ENCODE measurements around the gene MYOM1. TPM values are rescaled to one million over a fixed set of nuclear protein-coding genes. Genes with fewer than 3 reads are reported as not detected.
A peak's percentile ranks its signal among the peaks of the same experiment; 100 is the strongest.
"Not testable (repeated sequence)": the region's sequence is repeated elsewhere in the genome, so short reads cannot be mapped to it uniquely, and the experiment has no call there.

MYOM1 gene
- total RNA-seq, 1 experiment from 2014 or later = 0.26 TPM

DNA sequence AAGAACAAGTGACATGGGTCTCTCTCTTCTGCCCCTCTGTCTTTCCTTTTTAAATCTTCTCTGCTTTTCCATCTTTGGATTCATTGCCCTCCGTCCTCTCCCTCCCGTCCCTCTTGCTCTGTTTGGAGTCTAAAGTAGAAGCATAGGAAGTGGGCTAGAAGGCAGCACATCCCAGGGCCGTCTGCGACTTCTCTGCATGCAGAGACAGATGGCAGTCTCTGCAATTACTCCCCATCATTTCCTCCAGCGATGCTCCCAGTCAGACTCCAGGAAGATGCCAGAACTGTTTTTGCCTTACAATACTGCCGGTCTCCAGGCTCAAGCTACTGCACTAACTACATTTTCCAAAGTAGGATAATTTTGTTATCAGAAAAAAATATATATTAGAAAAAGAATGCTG, 171.6 kb downstream of the MYOM1 start:
- in situ Hi-C loops (cut with HindIII; ENCODE audit: low pct_unique_long_range_greater_than_20kb, low sequenced_read_pairs) = no loop called here
- no peak for DNase-seq (ENCODE audit: low read depth, low spot score)

DNA sequence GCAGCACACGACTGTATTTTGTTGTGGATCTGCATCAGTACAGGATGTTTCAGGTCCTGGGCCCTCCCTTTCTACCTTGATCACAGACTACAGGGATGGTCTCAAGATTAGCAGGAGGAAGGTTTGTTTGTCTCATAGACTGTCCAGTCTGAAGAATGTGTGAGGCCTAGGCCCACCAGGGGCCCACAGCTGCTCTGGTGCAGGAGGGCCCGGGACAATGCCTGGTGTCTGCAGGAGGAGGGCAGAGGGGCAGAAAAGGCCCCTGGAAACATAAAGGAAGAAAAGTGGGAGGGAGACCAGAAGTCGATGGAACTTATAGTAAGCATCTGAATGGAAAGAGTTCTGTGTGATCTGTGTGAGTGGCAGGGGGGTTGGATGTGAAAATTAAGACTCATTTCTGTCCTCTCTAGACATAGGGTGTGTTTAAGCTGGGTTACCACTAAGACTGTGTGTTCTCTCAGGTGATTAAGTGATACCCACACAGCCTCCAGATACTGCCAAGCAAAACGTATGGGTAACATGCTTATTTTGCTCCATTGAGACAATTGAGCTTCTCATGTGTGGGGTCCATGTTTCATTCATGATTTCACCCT, 173.5 kb downstream of the MYOM1 start:
- no peak for DNase-seq (ENCODE audit: low read depth, low spot score)
- in situ Hi-C loops (cut with HindIII; ENCODE audit: low pct_unique_long_range_greater_than_20kb, low sequenced_read_pairs) = no loop called here

- in situ Hi-C loops (cut with HindIII; ENCODE audit: low pct_unique_long_range_greater_than_20kb, low sequenced_read_pairs) = no loop called here
- DNase-seq (ENCODE audit: low read depth, low spot score) = no peak
Observed at GRCh38 chr18:3044931-3045698, 174.7 kb downstream of the MYOM1 start.

- in situ Hi-C loops (cut with HindIII; ENCODE audit: low pct_unique_long_range_greater_than_20kb, low sequenced_read_pairs) = no loop called here
Observed at GRCh38 chr18:3042379-3042778, 177.4 kb downstream of the MYOM1 start.

GRCh38 chr18:3041843-3042242, 177.9 kb downstream of the MYOM1 start:
- DNase-seq (ENCODE audit: low read depth, low spot score) = no peak
- in situ Hi-C loops (cut with HindIII; ENCODE audit: low pct_unique_long_range_greater_than_20kb, low sequenced_read_pairs) = no loop called here

More at GRCh38 chr18:3042379-3042778, 177.4 kb downstream of the MYOM1 start:
- DNase-seq (ENCODE audit: low read depth, low spot score) = no peak

DNA sequence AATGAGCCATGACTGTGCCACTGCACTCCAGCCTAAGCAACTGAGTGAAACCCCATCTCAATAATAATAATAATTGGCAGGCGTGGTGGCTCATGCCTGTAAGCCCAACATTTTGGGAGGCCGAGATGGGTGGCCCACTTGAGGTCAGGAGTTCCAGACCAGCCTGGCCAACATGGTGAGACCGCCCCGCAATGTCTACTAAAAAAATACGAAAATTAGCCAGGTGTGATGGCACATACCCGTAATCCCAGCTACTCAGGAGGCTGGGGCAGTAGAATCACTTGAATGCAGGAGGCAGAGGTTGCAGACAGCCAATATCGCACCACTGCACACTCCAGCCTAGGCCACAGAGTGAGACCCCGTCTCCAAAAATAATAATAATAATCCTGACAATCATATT, 178.9 kb downstream of the MYOM1 start:
- in situ Hi-C loops (cut with HindIII; ENCODE audit: low pct_unique_long_range_greater_than_20kb, low sequenced_read_pairs) = no loop called here

DNA sequence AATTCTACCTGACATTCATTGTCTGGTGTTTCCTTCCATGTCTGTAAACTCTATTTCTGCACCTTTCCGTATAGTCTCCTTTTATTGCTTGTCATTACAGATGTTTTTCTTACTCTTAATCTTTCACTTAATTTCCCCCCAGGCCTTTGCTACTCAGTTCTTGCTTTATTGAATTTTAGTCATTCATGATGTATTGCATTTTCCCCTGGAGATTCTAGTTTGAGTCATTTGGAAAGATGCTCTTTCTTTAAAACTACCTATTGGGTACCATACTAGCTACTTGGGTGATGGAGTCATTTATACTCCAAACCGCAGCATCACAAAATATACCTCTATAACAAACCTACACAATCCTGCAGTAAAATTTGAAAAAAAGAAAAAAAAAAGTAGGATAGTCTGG, 179.6 kb downstream of the MYOM1 start:
- DNase-seq (ENCODE audit: low read depth, low spot score) = no peak
- in situ Hi-C loops (cut with HindIII; ENCODE audit: low pct_unique_long_range_greater_than_20kb, low sequenced_read_pairs) = no loop called here

More for the DNA sequence above, 178.9 kb downstream of the MYOM1 start:
- no peak for DNase-seq (ENCODE audit: low read depth, low spot score)

GRCh38 chr18:3037423-3037915, 182.3 kb downstream of the MYOM1 start:
- in situ Hi-C loops (cut with HindIII; ENCODE audit: low pct_unique_long_range_greater_than_20kb, low sequenced_read_pairs) = no loop called here
- DNase-seq (ENCODE audit: low read depth, low spot score) = peak; percentile 59

- no peak for DNase-seq (ENCODE audit: low read depth, low spot score)
- in situ Hi-C loops (cut with HindIII; ENCODE audit: low pct_unique_long_range_greater_than_20kb, low sequenced_read_pairs) = no loop called here
Observed at GRCh38 chr18:3036108-3036507, 183.7 kb downstream of the MYOM1 start.

DNA sequence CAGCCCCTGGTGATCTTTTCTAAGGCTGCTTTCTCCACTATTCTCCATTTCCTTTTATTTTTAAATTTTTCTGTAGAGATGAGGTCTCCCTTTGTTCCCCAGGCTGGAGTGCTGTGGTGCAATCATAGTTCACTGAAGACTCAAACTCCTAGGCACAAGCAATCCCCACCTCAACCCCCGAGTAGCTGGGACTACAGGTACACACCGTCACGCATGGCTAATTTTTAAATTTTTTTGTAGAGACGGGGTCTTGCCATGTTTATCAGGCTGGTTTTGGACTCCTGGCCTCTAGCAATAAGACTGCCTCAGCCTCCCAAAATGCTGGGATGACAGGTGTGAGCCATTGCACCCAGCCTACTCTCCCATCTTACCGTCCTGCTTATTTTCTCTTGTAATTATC, 184.1 kb downstream of the MYOM1 start:
- DNase-seq (ENCODE audit: low read depth, low spot score) = no peak
- in situ Hi-C loops (cut with HindIII; ENCODE audit: low pct_unique_long_range_greater_than_20kb, low sequenced_read_pairs) = no loop called here

GRCh38 chr18:3032721-3033120, 187.0 kb downstream of the MYOM1 start:
- in situ Hi-C loops (cut with HindIII; ENCODE audit: low pct_unique_long_range_greater_than_20kb, low sequenced_read_pairs) = no loop called here
- DNase-seq (ENCODE audit: low read depth, low spot score) = no peak

DNA sequence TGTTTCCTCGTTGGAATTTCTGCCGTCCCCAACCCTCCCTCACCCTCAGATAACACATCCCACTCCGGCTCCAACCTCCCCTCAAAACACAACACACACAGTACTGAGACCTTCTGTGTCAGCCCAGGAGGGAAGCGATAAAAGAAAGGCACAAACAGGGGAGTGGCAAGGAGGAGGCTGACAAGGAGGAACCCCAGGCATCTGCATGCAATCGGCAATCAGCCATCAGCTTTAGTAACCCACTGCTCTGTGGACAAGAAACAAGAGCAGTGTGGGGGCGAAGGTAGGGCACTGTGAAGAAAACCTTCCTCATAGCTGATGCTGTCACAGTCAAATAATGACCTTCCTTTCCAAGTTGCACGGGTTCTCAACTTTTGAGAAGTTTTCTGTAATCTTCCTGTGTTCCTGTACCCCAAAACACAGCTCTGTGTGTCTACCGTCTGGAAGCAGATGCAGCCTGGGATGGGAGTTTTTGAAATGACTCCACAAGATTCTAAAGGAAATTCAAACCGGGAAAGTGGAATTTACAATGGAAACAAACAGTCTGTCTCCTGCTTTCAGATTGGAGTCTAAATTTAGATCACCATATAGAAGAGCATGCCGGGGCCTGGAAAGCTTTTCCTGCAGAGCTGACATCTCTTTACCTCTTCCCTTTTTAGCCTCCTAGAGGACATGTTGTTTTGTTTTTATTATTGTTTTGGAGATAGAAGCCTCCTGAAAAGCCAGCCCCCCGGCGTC, 190.4 kb downstream of the MYOM1 start:
- DNase-seq (ENCODE audit: low read depth, low spot score) = no peak
- in situ Hi-C loops (cut with HindIII; ENCODE audit: low pct_unique_long_range_greater_than_20kb, low sequenced_read_pairs) = no loop called here

GRCh38 chr18:3028115-3028514, 191.7 kb downstream of the MYOM1 start:
- DNase-seq (ENCODE audit: low read depth, low spot score); in situ Hi-C loops (cut with HindIII; ENCODE audit: low pct_unique_long_range_greater_than_20kb, low sequenced_read_pairs): not testable (repeated sequence)

- in situ Hi-C loops (cut with HindIII; ENCODE audit: low pct_unique_long_range_greater_than_20kb, low sequenced_read_pairs) = no loop called here
- DNase-seq (ENCODE audit: low read depth, low spot score) = no peak
Observed at GRCh38 chr18:3027370-3027891, 192.3 kb downstream of the MYOM1 start.

DNA sequence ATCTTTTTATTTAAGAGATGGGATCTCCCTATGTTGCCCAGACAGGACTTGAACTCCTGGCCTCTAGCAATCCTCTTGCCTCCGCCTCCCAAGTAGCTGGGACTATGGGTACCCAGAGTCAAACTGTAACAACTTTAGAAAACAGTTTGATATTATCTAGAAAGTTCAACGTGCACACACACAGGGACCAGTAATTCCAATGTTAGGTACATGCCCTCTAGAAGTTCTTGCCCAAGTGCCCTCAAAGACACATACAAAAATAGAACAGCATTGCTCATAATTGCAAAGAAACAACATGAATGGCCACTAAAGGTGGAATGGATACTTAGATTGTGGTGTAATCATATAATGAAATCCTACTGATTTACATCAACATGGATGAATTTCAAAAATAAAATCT, 194.2 kb downstream of the MYOM1 start:
- in situ Hi-C loops (cut with HindIII; ENCODE audit: low pct_unique_long_range_greater_than_20kb, low sequenced_read_pairs) = no loop called here
- no peak for DNase-seq (ENCODE audit: low read depth, low spot score)

GRCh38 chr18:3023603-3024002, 196.2 kb downstream of the MYOM1 start:
- DNase-seq (ENCODE audit: low read depth, low spot score); in situ Hi-C loops (cut with HindIII; ENCODE audit: low pct_unique_long_range_greater_than_20kb, low sequenced_read_pairs): not testable (repeated sequence)

All from SK-MEL-5 (cell line).